ENCODE measurements around the gene COL25A1. TPM values are rescaled to one million over a fixed set of nuclear protein-coding genes. Genes with fewer than 3 reads are reported as not detected.
"Not testable (repeated sequence)": the region's sequence is repeated elsewhere in the genome, so short reads cannot be mapped to it uniquely, and the experiment has no call there.

The COL25A1 gene
- total RNA-seq, 1 donor from 2014 or later: 2.5 TPM

DNA sequence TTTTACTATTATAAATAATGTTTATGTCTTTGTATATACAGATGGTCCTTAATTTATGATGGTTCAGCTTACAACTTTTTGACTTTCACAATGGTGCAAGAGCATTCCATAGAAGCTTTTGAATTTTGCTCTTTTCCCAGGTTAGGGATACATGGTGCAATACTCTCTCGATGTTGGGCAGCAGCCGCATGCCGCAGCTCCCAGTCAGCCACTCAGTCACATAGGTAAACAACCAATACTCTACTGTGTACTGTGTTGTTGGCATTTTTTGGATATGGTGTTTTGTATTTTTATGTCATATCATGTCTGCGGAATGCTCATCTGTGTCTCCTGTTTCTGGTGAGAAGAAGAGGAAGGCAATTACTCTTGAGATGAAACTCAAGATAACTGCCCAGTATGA, 281.6 kb downstream of the COL25A1 start:
- ATAC-seq (no peak), DNase-seq (ENCODE audit: low spot score) (no peak)

DNA sequence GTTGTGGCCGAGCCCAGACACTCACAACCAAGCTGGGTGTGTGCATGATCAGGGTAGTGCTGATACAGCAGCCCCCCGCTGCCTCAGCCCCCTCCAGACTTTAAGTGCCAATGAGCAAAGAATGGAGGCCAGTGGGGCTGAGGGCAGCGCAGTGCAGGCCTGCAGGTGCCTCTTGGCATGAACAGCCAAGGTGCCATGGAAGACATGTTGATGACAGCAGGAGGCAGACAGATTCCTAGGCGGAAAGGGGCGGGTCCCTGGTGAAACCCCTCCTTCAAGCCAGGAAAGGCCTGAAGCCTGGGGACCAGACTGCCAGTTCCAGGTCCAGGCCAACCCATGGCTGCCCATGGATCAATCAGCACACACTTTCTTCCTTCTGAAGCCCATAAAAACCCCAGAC, 286.3 kb downstream of the COL25A1 start:
- ATAC-seq (no peak), DNase-seq (ENCODE audit: low spot score) (no peak)

DNA sequence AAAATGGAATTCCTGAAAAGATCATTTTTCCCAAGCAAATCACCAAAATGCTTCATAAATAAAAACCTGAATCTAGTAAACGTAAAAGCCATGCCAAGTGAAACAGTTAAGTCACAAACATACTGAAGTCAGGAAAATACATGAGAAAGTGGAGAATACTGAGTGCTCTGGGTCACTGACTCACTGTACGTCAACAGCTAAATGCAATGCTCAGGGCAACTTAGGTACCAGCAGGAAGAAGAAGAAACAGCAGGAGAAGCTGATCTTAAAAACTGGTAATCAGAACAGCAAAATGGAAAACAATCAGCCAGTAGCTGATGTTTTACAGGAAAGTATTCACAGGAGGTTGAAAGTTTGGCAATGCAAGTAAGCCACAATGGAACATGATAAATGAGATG, 287.0 kb downstream of the COL25A1 start:
- ATAC-seq (no peak), DNase-seq (ENCODE audit: low spot score) (no peak)

DNA sequence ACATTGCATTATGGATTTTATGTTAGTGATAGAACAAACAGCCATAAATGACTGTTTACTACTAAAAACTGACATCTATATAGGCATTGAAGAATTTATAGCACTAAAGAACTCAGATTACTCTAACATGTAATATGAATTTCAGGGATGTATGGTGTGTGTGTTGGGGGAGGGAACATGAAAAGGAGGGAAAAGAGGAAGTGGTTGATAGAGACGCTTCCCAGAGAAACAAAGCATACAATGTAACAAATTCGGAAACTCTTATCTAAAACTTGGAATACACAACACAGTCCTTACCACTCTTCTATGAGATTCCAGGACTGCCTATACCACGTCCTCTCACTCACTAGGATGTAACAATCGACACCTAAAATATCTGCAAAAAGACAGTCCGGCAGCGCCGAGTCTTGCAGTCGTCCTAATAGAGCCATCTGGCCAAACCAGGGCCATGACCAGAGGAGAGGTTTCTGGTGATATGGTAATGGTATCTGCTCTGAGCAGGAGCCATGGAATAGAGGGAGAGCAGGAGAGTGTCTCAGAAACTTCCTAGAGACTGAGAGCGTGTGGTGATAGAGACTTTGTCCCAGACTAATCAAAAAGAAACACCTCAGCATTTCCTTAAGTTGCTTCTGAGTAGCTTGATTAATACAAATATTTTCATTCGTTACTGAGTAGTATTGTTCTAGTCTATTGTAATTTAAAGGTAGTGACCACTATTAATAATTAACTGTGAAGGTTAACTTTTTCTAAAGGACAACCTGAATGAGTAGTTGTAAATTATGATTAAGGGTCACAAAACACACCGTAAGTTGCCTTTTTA, 287.7 kb downstream of the COL25A1 start:
- no peak for DNase-seq (ENCODE audit: low spot score)
- ATAC-seq: no peak

DNA sequence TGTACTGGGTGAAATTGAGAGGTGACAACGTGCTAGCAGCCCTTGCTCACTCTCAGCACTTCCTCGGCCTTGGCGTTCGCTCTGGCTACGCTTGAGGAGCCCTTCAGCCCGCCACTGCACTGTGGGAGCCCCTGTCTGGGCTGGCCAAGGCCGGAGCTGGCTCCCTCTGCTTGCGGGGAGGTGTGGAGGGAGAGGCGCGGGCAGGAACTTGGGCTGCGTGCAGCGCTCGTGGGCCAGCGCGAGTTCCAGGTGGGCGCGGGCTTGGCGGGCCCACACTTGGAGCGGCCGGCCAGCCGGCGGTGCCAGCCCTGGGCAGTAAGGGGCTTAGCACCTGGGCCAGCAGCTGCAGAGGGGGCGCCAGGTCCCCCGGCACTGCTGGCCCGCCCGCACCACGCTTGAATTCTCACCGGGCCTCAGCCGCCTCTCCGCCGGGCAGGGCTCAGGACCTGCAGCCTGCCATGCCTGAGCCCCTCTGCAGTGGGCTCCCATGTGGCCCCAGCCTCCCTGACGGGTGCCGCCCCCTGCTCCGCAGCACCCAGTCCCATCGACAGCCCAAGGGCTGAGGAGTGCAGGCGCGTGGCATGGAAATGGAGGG, 290.1 kb downstream of the COL25A1 start:
- DNase-seq (ENCODE audit: low spot score) (no peak), ATAC-seq (no peak)

DNA sequence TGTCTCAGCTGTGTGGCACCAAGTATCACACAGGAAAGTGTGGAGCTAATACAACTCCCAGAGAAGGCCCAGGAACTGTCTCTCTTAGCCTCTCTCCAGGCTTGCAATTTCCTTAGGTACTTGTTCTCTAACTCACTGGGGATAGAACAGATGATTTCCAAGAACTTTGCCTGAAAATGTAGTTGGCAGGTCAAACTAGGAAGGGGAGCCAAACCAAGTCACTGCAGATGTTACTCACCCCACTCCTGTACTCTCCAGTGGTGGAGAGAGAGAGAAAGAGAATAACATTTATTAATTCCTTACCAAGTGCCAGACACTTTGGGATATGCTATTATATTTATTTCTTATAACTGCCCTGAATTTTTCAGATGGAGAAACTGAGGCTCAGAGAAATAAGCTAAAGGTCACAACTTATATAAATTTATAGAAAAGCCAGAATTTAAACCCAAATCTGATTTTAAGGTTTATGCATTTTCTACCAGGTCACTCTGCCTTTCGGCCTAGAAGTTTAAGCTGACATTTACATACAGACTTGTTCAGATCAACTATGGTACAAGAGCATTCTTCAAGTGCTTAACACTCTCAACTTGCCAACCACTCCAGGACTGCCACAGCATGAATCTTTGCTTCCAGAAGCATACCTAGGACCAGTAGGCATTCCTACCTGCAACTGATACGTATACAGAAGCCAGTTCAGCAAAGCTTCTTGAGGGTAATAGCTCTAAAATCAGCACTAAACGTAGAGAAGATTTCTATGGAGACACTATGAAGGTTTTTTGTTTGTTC, 291.0 kb downstream of the COL25A1 start:
- DNase-seq (ENCODE audit: low spot score) (no peak), ATAC-seq (no peak)

DNA sequence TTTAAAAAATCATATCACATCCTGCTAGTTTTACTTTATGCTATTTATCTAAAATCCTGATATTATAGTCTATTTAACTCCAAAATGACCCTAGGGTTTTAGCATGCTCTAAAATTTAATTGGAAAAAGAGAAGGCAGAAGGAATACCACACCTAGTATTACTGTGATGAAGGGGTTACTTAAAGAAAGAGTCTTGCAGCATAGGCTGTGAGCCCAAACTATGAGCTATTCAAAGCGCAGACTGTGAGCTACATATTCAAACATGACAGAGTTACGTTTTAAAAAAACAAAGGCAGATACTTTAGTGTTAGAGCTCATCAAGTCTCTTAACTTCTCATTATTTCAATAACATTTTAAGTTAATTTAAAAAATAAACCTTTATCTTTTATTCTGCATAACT, 291.9 kb downstream of the COL25A1 start:
- no peak for ATAC-seq

DNA sequence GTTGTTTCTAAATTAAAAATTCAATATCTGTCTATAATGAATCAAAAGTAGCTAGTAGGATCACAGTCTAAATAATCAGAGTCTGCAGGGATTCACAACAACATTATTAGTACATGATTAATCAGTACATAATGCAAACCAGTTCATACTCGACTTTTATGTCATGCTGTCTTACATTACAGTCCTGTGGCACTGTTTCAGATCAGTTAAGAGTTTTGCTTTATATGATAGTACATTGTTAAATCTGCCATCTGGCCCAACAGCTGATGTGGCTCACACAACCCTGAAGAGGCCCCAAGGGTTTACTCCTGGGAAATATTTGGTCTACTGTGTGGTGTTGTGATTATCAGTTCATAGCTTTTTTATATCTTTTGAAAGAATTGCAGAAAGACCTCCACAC, 292.5 kb downstream of the COL25A1 start:
- DNase-seq (ENCODE audit: low spot score) (no peak), ATAC-seq (no peak)

More for the DNA sequence above, 291.9 kb downstream of the COL25A1 start:
- DNase-seq (ENCODE audit: low spot score): no peak

DNA sequence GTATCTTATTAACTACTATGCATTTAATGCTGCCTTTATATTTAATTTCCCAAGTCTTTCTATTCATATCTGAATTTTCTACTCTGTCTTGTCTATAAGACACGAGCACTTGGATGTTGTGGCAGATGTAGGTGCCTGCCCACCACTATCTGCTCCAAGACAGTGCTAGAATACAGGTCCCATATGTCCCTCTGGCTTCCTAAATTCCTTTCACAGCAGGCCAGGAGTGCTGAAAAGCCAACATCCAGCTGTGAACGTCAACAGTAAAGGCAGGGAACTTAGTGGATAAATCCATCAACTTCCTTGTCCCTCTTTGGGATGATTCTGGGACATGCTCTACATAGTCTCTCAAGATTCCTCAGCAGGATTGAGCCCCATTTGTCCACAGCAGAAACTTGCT, 294.5 kb downstream of the COL25A1 start:
- ATAC-seq (no peak), DNase-seq (ENCODE audit: low spot score) (no peak)

DNA sequence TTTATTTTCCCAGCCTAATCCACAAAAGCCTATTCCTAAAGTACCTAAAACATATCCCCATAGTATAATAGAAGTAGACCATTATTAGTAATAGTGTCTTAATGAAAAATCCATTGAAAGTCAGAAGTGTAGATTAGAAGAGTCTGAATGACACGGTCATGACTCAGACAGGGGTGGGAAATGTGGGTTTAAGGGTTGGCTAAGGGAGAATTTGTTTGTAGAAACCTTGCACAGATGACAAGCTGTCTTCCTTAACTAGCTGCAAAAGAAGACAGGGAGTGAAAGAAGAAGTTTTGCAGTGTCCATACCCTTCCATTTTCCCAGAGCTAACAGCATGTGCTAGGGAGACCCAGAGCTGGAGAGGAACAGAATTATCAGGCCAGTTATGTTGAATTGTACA, 296.9 kb downstream of the COL25A1 start:
- no peak for ATAC-seq
- DNase-seq (ENCODE audit: low spot score): no peak

DNA sequence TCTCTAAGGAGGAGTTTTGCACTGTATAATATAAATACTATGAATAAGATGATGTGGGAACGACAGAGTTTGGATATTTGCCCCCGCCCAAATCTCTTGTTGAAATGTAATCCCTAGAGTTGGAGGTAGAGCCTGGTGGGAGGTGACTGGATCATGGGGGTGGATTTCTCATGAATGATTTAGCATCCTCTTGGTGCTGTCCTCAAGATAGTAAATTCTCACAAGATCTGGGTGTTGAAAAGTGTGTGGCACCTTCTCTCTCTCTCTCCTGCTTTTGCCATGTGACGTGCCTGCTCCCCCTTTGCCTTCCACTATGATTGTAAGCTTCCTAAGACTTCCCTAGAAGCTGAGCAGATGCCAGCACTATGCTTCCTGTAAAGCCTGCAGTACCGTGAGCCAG, 298.0 kb downstream of the COL25A1 start:
- ATAC-seq (no peak), DNase-seq (ENCODE audit: low spot score) (no peak)

DNA sequence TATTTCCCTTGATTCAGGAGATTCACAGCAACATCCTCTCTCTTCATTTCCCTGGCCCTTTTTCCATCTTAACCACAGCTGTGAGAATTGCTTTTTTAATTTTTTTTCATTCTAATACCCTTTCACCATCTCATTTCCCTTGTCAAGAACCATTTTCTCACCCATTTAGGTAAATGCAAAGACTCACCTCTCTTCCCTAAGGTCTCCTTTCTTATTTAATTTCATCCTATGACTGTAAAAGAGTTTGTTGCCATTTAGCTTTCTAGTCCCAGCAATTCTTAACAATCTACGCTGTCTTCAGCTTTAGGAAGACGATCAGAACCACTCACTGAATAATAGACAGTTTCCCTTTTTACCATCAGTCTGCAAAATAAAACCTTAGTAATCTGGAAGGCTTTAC, 298.5 kb downstream of the COL25A1 start:
- DNase-seq (ENCODE audit: low spot score): no peak
- no peak for ATAC-seq

DNA sequence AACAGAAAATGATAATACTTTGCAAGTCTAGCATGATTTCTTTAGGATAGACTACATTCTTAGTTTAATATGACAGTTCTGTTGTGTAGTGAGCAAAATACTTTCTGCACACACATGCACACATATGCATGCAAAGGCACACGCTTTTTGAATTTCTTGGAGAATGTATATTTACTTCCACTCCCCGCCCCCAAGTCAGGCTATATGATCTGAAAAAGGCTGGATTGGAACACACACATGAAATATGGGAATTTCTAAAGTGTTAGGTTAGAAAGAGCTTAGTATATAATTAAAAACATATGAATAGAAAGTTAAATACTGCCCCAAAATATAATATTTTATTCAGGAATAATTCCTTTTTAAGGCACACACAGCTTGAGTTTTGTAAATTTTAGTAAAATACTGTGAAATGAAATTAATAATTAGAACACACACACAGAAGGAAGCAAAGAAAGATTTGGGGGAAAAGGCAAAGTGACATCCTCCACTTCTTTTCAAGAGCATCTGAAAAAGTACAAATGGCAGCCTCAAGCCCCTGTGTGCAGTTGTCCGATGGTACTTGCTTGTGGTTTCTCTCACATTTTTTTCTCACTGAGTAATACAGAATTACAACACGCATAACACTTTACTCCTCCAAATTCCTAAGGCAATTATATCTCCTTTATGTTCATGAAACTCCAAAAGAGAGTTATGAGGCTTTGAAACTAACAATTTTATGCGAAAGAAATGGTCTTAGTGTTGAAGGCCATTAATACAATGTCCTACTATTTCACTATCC, 310.7 kb downstream of the COL25A1 start:
- DNase-seq (ENCODE audit: low spot score): no peak
- ATAC-seq: no peak

DNA sequence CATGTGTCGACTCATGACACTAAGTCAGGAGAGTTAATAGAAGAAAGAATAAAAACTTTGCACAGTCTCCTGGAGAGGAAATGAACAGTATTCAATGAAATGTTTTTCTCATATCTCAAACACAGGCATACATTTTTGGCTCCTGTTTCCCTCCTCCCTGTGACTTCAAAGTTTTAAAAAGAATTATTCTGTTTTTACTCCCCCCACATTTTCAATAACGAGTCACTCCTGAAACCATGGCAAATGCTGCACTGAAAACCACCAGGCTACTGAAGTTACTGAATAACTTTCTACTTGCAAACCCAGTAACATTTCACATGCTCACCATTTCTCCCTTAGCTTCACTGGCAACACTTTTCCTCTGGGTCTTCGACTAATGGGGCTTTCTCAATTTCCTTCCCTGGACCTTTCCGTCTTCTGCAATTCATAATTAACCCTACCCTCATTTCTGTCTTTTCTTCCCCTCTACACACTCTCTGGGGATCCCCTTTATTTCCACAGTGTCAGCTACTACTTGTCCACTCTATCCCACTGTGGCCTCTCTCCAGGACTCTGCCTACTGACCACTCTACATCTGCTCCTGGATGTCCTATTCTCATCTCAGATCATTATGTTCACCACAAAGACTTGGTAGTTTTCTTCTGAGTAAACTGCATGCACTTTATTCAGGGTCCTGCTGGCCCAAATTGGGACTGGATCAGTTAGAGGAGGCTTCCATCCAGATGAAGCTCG, 313.8 kb downstream of the COL25A1 start:
- DNase-seq (ENCODE audit: low spot score) (no peak), ATAC-seq (no peak)

DNA sequence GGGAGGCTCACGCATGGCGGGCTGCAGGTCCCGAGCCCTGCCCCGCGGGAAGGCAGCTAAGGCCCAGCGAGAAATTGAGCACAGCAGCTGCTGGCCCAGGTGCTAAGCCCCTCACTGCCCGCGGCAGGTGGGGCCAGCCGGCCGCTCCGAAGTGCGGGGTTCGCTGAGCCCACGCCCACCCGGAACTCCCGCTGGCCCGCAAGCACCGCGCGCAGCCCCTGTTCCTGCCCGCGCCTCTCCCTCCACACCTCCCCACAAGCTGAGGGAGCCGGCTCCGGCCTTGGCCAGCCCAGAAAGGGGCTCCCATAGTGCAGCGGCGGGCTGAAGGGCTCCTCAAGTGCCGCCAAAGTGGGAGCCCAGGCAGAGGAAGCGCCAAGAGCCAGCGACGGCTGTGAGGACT, 318.0 kb downstream of the COL25A1 start:
- not testable (repeated sequence) for ATAC-seq

DNA sequence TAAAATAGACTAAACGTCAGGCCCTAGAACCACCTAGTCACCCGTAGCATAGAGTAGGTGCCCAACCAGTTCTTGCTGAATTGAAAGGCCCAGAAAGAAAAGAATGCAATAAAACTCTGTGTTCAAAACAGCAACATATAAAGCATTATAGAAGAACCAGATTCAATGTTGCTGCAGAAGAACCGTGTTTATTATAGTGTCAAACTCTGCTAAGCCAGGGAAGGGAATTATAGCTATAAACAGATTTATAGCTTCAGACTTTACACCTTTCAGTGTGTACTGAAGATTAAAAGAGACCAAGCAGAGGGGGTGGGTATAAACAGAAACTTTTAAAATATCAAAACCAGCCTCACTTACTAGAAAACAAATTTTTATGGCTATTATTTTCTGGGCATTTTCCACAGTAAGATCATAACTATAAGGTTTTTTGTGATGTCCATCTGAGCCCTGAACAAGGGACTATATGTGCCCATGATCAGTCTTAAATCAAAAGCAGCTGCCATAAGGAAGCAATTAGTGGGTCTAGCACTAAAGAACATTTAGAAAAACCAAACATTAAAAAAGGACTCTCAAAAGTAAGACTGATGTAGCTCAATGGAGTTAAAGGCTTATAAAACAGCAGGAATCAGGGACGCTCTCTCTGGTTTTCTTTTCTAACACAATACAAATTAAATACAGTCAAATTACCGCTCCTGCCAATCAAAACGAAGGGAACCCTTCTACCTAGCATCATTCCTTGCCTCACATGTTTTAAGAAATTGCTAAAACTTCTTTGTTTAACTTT, 319.9 kb downstream of the COL25A1 start:
- DNase-seq (ENCODE audit: low spot score) (no peak), ATAC-seq (no peak)

More for the DNA sequence above, 318.0 kb downstream of the COL25A1 start:
- DNase-seq (ENCODE audit: low spot score): not testable (repeated sequence)

DNA sequence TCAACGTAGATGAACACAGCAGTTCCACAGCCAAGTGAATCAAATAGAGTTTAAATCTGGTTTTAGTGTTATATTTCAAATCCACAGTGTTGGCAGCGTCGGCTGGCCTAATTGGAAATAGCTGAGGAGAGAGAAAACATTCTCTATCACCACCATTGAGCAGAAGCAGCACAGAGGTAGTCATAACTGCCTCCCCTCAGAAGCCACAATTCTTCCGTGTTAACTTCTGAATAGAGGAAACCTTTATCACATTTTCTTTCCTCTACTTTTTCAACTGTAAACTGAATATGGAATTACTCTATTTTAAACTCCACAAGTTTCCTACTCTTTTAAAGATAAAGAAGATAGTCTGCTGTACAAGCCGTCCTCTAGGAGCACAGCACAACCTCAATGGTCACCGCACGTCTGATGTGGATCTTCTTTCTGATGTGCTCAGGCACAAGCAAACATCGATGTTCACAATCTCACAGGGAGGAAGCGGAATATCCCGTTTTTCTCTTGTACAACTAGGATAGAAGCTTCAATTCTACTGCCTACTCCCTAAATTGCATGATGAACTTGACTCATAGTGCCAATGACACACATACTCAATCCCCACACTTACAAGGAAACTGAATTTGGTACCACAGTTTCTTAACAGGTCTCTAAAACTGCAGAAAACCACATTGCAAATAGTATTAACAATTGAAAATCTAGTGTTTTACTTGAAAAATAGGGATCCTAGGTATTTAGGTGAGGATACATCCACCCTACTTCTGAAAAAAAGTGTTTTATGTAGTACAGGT, 321.8 kb downstream of the COL25A1 start:
- no peak for DNase-seq (ENCODE audit: low spot score)
- ATAC-seq: no peak

DNA sequence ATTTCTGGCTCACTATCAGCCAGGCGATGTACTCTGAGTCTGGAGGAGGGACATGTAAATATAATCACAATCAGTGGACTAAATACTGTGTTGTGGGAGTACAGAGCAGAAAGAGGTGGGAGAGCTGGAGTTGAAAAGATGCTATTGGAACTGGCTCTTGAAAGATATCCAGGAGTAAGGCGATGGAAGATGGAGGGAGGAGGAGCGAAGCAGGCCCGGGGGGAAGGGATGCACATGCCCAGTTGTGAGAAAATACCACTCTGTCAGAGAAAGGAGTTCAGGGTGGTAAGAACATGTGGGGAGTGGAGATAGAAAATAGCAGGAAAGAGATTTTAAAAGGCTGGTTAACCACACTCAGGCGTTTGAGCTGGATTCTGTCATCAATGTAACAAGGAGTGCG, 322.7 kb downstream of the COL25A1 start:
- ATAC-seq: no peak
- DNase-seq (ENCODE audit: low spot score): no peak

DNA sequence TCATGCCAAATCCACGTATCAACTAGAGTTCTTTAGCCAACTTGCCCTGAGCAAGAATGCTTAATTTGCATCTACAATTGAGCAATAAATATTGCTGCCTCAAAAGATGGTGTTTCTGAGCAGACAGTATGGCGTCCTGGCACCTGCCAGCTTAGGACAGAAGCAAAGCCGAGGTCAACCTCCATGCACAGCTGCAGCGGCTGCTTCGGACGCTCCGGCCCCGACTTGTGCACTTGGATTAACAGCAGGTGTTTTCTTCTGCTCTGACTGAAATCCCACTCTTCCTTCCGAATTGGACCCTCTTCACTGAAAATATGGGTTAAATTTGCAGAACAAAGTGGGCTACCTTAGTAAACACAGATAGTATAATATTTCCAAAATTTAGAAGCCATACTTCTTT, 324.4 kb downstream of the COL25A1 start:
- ATAC-seq (no peak), DNase-seq (ENCODE audit: low spot score) (no peak)

Data from left lobe of liver (tissue), 2 donors.